WI38 (cell line): ENCODE data around the gene CABLES2.

ENCODE experiments used
- H3K4me3 ChIP-seq: 2 replicates; pipeline ENCODE4 v1.5.1; 2011; ENCODE audit warnings: low read depth, mild to moderate bottlenecking, control low read depth, low read length
- TF ChIP-seq, protein P1 (sequence below): IDR thresholded peaks from 2 replicates; pipeline ENCODE4 v1.5.1; 2012; ENCODE audit warnings: low read depth, mild to moderate bottlenecking, control low read depth, low read length

CABLES2 gene

GRCh38 chr20:62405981-62406513 is 1.0 kb downstream of the CABLES2 start:
- TF ChIP-seq, protein P1, sequence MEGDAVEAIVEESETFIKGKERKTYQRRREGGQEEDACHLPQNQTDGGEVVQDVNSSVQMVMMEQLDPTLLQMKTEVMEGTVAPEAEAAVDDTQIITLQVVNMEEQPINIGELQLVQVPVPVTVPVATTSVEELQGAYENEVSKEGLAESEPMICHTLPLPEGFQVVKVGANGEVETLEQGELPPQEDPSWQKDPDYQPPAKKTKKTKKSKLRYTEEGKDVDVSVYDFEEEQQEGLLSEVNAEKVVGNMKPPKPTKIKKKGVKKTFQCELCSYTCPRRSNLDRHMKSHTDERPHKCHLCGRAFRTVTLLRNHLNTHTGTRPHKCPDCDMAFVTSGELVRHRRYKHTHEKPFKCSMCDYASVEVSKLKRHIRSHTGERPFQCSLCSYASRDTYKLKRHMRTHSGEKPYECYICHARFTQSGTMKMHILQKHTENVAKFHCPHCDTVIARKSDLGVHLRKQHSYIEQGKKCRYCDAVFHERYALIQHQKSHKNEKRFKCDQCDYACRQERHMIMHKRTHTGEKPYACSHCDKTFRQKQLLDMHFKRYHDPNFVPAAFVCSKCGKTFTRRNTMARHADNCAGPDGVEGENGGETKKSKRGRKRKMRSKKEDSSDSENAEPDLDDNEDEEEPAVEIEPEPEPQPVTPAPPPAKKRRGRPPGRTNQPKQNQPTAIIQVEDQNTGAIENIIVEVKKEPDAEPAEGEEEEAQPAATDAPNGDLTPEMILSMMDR, result no peak
- peak overlapping the region; percentile 72 for H3K4me3 ChIP-seq

GRCh38 chr20:62405108-62405980 is 1.7 kb downstream of the CABLES2 start:
- H3K4me3 ChIP-seq, result no peak overlapping the region
- TF ChIP-seq, protein P1, result peak; percentile 39; the same call in 1 of the 2 replicates

GRCh38 chr20:62404761-62405107 is 2.4 kb downstream of the CABLES2 start:
- TF ChIP-seq, protein P1, result no peak
- no peak overlapping the region for H3K4me3 ChIP-seq

- TF ChIP-seq, protein P1, result no peak
- no peak overlapping the region for H3K4me3 ChIP-seq
Measured at GRCh38 chr20:62404112-62404665, 2.9 kb downstream of the CABLES2 start.

DNA sequence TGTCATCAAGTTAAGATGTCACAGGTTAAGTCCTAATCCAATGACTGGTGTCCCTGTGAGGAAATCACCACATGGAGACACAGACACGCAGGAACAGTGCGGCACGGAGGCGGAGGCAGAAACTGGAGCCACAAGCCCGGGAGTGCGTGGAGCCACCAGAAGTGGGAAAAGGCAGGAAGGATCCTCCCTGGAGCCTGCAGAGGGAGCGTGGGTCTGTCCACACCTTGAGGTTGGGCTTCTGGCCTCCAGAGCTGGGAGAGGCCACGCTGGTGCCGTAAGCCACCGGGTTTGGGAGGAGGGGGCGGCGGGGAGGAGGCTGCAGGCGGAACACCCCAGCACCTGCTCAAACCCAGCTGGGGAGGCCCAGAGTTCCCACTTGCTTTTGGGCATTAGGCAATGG is 3.8 kb downstream of the CABLES2 start:
- H3K4me3 ChIP-seq, result no peak overlapping the region
- TF ChIP-seq, protein P1, result no peak

DNA sequence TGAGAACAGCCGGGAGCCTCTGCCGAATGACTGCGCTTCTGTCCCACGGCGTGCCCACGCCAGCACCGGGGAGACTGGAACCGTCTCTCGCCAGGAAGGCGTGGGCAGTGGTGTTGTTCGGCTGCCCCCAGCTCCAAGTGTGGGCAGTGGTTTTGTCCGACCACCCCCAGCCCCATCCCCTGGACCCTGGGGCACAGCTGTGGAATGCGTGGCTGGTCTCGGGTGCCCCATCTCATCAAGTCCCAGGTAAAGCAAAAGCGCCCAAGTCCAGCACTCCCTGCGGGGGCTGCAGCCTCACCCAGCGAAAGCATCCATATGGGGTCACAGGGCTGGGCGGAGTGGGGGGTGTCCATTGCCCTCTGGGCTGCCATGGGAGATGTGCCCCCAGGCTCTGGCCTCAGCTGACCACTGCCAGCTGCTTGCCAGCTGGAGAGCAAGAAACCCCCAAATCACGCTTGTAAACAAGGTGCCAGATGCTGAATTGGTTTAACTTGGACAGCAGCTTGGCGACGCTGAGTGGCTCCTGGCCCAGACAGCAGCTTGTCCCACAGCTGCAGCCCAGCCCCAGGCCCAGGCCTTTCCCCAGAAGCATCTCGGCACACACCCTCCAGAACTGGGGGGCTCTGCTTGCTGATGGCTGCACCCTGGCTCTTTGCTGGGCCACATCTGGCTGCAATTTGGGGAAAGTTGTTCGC is 4.5 kb downstream of the CABLES2 start:
- no peak overlapping the region for H3K4me3 ChIP-seq
- TF ChIP-seq, protein P1, result no peak
